GM12875 (cell line): Measurements from ENCODE around the gene ARHGAP23.
A peak's percentile ranks its signal among the peaks of the same experiment; 100 is the strongest.

Source experiments
- H3K4me3 ChIP-seq: one replicate; pipeline ENCODE4 v1.5.1; 2011; ENCODE audit warnings: low read depth, low read length, control low read depth
- TF ChIP-seq, protein P1 (sequence below): IDR thresholded peaks from 2 replicates; pipeline ENCODE4 v1.5.1; 2011; ENCODE audit warnings: low read depth, mild to moderate bottlenecking, control low read depth, inconsistent platforms, low read length, moderate library complexity, borderline replicate concordance; ENCODE audit not compliant: insufficient read depth

ARHGAP23 gene

GRCh38 chr17:38557396-38557795 lies 129.1 kb downstream of the ARHGAP23 start:
- H3K4me3 ChIP-seq = no peak overlapping the region
- TF ChIP-seq, protein P1, sequence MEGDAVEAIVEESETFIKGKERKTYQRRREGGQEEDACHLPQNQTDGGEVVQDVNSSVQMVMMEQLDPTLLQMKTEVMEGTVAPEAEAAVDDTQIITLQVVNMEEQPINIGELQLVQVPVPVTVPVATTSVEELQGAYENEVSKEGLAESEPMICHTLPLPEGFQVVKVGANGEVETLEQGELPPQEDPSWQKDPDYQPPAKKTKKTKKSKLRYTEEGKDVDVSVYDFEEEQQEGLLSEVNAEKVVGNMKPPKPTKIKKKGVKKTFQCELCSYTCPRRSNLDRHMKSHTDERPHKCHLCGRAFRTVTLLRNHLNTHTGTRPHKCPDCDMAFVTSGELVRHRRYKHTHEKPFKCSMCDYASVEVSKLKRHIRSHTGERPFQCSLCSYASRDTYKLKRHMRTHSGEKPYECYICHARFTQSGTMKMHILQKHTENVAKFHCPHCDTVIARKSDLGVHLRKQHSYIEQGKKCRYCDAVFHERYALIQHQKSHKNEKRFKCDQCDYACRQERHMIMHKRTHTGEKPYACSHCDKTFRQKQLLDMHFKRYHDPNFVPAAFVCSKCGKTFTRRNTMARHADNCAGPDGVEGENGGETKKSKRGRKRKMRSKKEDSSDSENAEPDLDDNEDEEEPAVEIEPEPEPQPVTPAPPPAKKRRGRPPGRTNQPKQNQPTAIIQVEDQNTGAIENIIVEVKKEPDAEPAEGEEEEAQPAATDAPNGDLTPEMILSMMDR = no peak

- TF ChIP-seq, protein P1 = peak; percentile 99
- peak overlapping the region; percentile 5 for H3K4me3 ChIP-seq
Observed at GRCh38 chr17:38557836-38558727, 129.8 kb downstream of the ARHGAP23 start.

DNA sequence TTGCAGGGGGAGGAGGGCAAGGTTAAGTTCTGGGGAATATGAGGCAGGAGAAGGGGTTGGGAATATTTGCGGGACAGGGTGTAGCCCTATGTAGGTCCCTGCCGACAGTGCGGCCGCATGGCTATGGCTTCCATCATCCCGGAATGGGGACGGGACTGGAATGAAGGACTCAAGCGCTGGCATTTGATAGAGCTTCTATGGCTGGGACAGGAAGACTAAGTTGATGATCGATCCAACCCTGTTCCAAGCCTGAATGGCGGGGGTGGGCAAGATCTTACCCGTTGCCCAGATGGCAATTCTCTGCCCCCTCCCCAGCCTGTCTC lies 130.4 kb downstream of the ARHGAP23 start:
- TF ChIP-seq, protein P1 = no peak
- peak overlapping the region; percentile 43 for H3K4me3 ChIP-seq

GRCh38 chr17:38559051-38559879 lies 131.0 kb downstream of the ARHGAP23 start:
- peak overlapping the region; percentile 43 for H3K4me3 ChIP-seq
- TF ChIP-seq, protein P1 = peak; percentile 59; the same call in 1 of the 2 replicates

DNA sequence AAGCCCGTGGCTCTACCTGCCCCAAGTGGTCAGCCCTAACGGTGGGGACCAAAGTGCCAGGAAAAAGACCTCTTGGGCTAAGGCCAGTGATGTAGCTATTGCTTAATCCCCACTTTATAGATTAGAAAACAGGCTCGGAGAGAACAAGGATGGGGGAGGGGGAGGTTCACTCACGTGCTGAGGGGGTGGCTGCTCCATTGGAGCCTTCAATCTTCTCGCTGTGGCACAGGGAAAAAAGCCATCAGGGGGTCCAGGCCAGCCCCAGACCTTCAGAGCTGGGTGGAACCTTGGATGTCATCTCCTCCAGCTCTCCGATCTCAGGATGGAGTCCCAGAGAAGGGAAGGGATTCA lies 131.6 kb downstream of the ARHGAP23 start:
- no peak overlapping the region for H3K4me3 ChIP-seq
- TF ChIP-seq, protein P1 = no peak

GRCh38 chr17:38560503-38561318 lies 132.4 kb downstream of the ARHGAP23 start:
- TF ChIP-seq, protein P1 = no peak
- H3K4me3 ChIP-seq = no peak overlapping the region
